Neural progenitor cell (in vitro differentiated cells): ENCODE data around the gene FUZ. TPM values are rescaled to one million over a fixed set of nuclear protein-coding genes. Genes with fewer than 3 reads are reported as not detected.

Experiments used
- DNase-seq: peaks from one replicate; pipeline ENCODE4 v3.0.0-alpha.2; 2016; ENCODE audit warnings: low spot score
- H2AFZ ChIP-seq: fragments of 200-600 bp; sonication (generic); replicated peaks from 2 replicates; pipeline ENCODE4 v1.6.1; 2016; ENCODE audit warnings: antibody characterized with exemption
- H3F3A ChIP-seq: fragments of 200-600 bp; sonication (generic); 2 replicates; pipeline ENCODE4 v1.6.1; 2016; ENCODE audit warnings: antibody characterized with exemption, low read depth
- H3K27ac ChIP-seq: fragments of 200-600 bp; sonication (generic); 2 replicates; pipeline ENCODE4 v1.5.1; 2016; ENCODE audit warnings: mild to moderate bottlenecking
- H3K27me3 ChIP-seq: fragments of 200-600 bp; sonication (generic); 2 replicates; pipeline ENCODE4 v1.6.1; 2016; ENCODE audit warnings: mild to moderate bottlenecking, moderate library complexity
- H3K36me3 ChIP-seq: fragments of 200-600 bp; sonication (generic); 2 replicates; pipeline ENCODE4 v1.5.1; 2016
- H3K4me1 ChIP-seq: fragments of 200-600 bp; sonication (generic); 2 replicates; pipeline ENCODE4 v1.6.1; 2016; ENCODE audit warnings: mixed run types
- H3K4me2 ChIP-seq: fragments of 200-600 bp; sonication (generic); 2 replicates; pipeline ENCODE4 v1.6.1; 2016
- H3K4me3 ChIP-seq: fragments of 200-600 bp; sonication (generic); 2 replicates; pipeline ENCODE4 v1.5.1; 2016
- H3K79me2 ChIP-seq: fragments of 200-600 bp; sonication (generic); 2 replicates; pipeline ENCODE4 v1.6.1; 2016; ENCODE audit warnings: low read depth
- H3K9ac ChIP-seq: fragments of 200-600 bp; sonication (generic); 2 replicates; pipeline ENCODE4 v1.6.1; 2016
- H3K9me3 ChIP-seq: fragments of 200-600 bp; sonication (generic); 2 replicates; pipeline ENCODE4 v1.5.1; 2016; ENCODE audit warnings: low read depth
- H4K20me1 ChIP-seq: fragments of 200-600 bp; sonication (generic); 2 replicates; pipeline ENCODE4 v1.6.1; 2016; ENCODE audit warnings: low read depth
- H3K27ac Mint-ChIP-seq: 3 replicates; pipeline ENCODE4 v1.8.0; 2021; ENCODE audit warnings: mixed read lengths
- H3K27me3 Mint-ChIP-seq: 2 replicates; pipeline ENCODE4 v1.8.0; 2022; ENCODE audit warnings: low read depth, mild to moderate bottlenecking, inconsistent platforms, moderate library complexity, mixed read lengths; ENCODE audit not compliant: insufficient read depth
- H3K36me3 Mint-ChIP-seq: 3 replicates; pipeline ENCODE4 v1.8.0; 2021; ENCODE audit warnings: mixed read lengths
- H3K4me1 Mint-ChIP-seq: 3 replicates; pipeline ENCODE4 v1.8.0; 2021; ENCODE audit warnings: mixed read lengths
- H3K4me3 Mint-ChIP-seq: 3 replicates; pipeline ENCODE4 v1.8.0; 2021; ENCODE audit warnings: mild to moderate bottlenecking, moderate library complexity, mixed read lengths
- H3K9me3 Mint-ChIP-seq: 3 replicates; pipeline ENCODE4 v1.8.0; 2020; ENCODE audit warnings: mixed read lengths
- CTCF ChIP-seq: fragments of 200-600 bp; sonication (generic); IDR thresholded peaks from 2 replicates; pipeline ENCODE4 v1.5.1; 2017; ENCODE audit warnings: antibody characterized with exemption, mild to moderate bottlenecking
- EZH2 ChIP-seq: fragments of 200-600 bp; sonication (generic); IDR thresholded peaks from 2 replicates; pipeline ENCODE4 v1.6.1; 2017; ENCODE audit warnings: antibody characterized with exemption, mild to moderate bottlenecking, moderate library complexity
- EZH2phosphoT487 ChIP-seq: fragments of 200-600 bp; sonication (generic); IDR thresholded peaks from 2 replicates; pipeline ENCODE4 v1.6.1; 2017; ENCODE audit warnings: antibody characterized with exemption
- total RNA-seq: library from RNA; depleted of rRNA; stranded (reverse); fragments of >200 nt; gene quantifications from 2 replicates; pipeline ENCODE4 v1.2.3, GENCODE V29; 2015; ENCODE audit warnings: low replicate concordance

The FUZ gene
- total RNA-seq, 1 donor from 2014 or later, result 24.6 TPM

GRCh38 chr19:49806620-49806959 lies 6.5 kb downstream of the FUZ start:
- H3K4me3 ChIP-seq, result no peak overlapping the region
- no peak overlapping the region for H3K27ac ChIP-seq
- no peak for DNase-seq
- peaks cover 11% of the 10 kb centered on the region for H4K20me1 ChIP-seq
- H3K9me3 Mint-ChIP-seq, result no peaks in the 10 kb centered on the region
- H3K27me3 ChIP-seq, result no peaks in the 10 kb centered on the region
- peaks cover 43% of the 10 kb centered on the region for H3F3A ChIP-seq
- H3K27me3 Mint-ChIP-seq, result peaks cover 8% of the 10 kb centered on the region
- H3K9ac ChIP-seq, result no peak overlapping the region
- no peaks in the 10 kb centered on the region for H3K9me3 ChIP-seq
- H3K4me1 ChIP-seq, result peaks cover 18% of the 10 kb centered on the region
- H3K36me3 Mint-ChIP-seq, result peaks cover 10% of the 10 kb centered on the region
- H3K36me3 ChIP-seq, result no peaks in the 10 kb centered on the region
- no peak overlapping the region for H3K4me3 Mint-ChIP-seq
- no peaks in the 10 kb centered on the region for H3K79me2 ChIP-seq
- H3K27ac Mint-ChIP-seq, result no peak overlapping the region
- peaks cover 28% of the 10 kb centered on the region for H3K4me1 Mint-ChIP-seq
- H2AFZ ChIP-seq, result no peak overlapping the region
- TF ChIP-seq EZH2, result no peak
- TF ChIP-seq CTCF, result no peak
- no peak overlapping the region for H3K4me2 ChIP-seq

GRCh38 chr19:49805822-49806619 lies 7.1 kb downstream of the FUZ start:
- H3K36me3 Mint-ChIP-seq, result peaks cover 10% of the 10 kb centered on the region
- no peak overlapping the region for H3K4me2 ChIP-seq
- no peak overlapping the region for H3K27ac ChIP-seq
- no peaks in the 10 kb centered on the region for H3K79me2 ChIP-seq
- H3K4me1 Mint-ChIP-seq, result peaks cover 27% of the 10 kb centered on the region
- H3K9ac ChIP-seq, result no peak overlapping the region
- no peaks in the 10 kb centered on the region for H3K9me3 ChIP-seq
- no peak overlapping the region for H3K4me3 ChIP-seq
- peak overlapping the region; percentile 6 for H3K27ac Mint-ChIP-seq
- H3K36me3 ChIP-seq, result no peaks in the 10 kb centered on the region
- peaks cover 43% of the 10 kb centered on the region for H3F3A ChIP-seq
- H3K27me3 ChIP-seq, result no peaks in the 10 kb centered on the region
- no peak overlapping the region for H2AFZ ChIP-seq
- TF ChIP-seq CTCF (no peak), EZH2phosphoT487 (no peak), EZH2 (no peak)
- peaks cover 11% of the 10 kb centered on the region for H4K20me1 ChIP-seq
- H3K9me3 Mint-ChIP-seq, result no peaks in the 10 kb centered on the region
- H3K27me3 Mint-ChIP-seq, result peaks cover 7% of the 10 kb centered on the region
- peaks cover 18% of the 10 kb centered on the region for H3K4me1 ChIP-seq
- H3K4me3 Mint-ChIP-seq, result peak overlapping the region; percentile 2
- DNase-seq, result no peak

GRCh38 chr19:49803529-49803856 lies 9.6 kb downstream of the FUZ start:
- Histone ChIP-seq H3K79me2 (no peaks in the 10 kb centered on the region), H4K20me1 (peaks cover 11% of the 10 kb centered on the region), H3K9me3 (no peaks in the 10 kb centered on the region), H2AFZ (no peak overlapping the region), H3K9ac (no peak overlapping the region), H3K4me1 (peaks cover 10% of the 10 kb centered on the region), H3K27ac (no peak overlapping the region), H3K4me3 (no peak overlapping the region), H3K27me3 (no peaks in the 10 kb centered on the region), H3K4me2 (no peak overlapping the region), H3F3A (peaks cover 30% of the 10 kb centered on the region), H3K36me3 (no peaks in the 10 kb centered on the region)
- Mint-ChIP-seq H3K9me3 (no peaks in the 10 kb centered on the region), H3K27ac (no peak overlapping the region), H3K27me3 (peaks cover 7% of the 10 kb centered on the region), H3K36me3 (peaks cover 16% of the 10 kb centered on the region), H3K4me1 (peaks cover 14% of the 10 kb centered on the region), H3K4me3 (no peak overlapping the region)
- TF ChIP-seq EZH2phosphoT487 (no peak), CTCF (no peak), EZH2 (no peak)
- DNase-seq, result no peak
